Fibroblast of lung (primary cell): ENCODE measurements around the gene RNASE7. TPM values are rescaled to one million over a fixed set of nuclear protein-coding genes. Genes with fewer than 3 reads are reported as not detected.

Experiments used
- DNase-seq, 2 donors: peaks; one replicate each; pipeline versions ENCODE4 v3.0.0 to v3.0.0-alpha.2; 2010; ENCODE audit warnings: low read depth in 2 of 2
- H2AFZ ChIP-seq: 2 replicates; pipeline ENCODE4 v1.5.1; 2012; ENCODE audit warnings: low read length, control low read depth, inconsistent platforms
- H3K27ac ChIP-seq: 2 replicates; pipeline ENCODE4 v1.5.1; 2011; ENCODE audit warnings: low read length, control low read depth; ENCODE audit not compliant: insufficient read depth
- H3K27me3 ChIP-seq: 2 replicates; pipeline ENCODE4 v1.5.1; 2011; ENCODE audit warnings: mild to moderate bottlenecking, low read length; ENCODE audit not compliant: control insufficient read depth, insufficient read depth
- H3K36me3 ChIP-seq: 2 replicates; pipeline ENCODE4 v1.5.1; 2011; ENCODE audit warnings: low read length; ENCODE audit not compliant: control insufficient read depth, insufficient read depth
- H3K4me1 ChIP-seq: 2 replicates; pipeline ENCODE4 v1.5.1; 2011; ENCODE audit warnings: low read length; ENCODE audit not compliant: control insufficient read depth, insufficient read depth; ENCODE audit errors: extremely low read depth
- H3K4me2 ChIP-seq: 2 replicates; pipeline ENCODE4 v1.5.1; 2011; ENCODE audit warnings: low read length, control low read depth; ENCODE audit not compliant: insufficient read depth; ENCODE audit errors: extremely low read depth
- H3K4me3 ChIP-seq, 4 experiments: fragments of 200-600 bp in 1 of 4; sonication (generic) in 1 of 4; replicated peaks in 1 of 4; 2 replicates each; pipeline ENCODE4 v1.5.1; 2011 to 2016; ENCODE audit warnings: low read length in 4 of 4, low read depth in 3 of 4, mild to moderate bottlenecking in 3 of 4, control low read depth in 2 of 4, inconsistent platforms in 1 of 4, mixed read lengths in 1 of 4; ENCODE audit not compliant: insufficient read depth in 1 of 4; ENCODE audit errors: control extremely low read depth in 1 of 4
- H3K79me2 ChIP-seq: 2 replicates; pipeline ENCODE4 v1.5.1; 2012; ENCODE audit warnings: mild to moderate bottlenecking, low read length, inconsistent platforms; ENCODE audit not compliant: control insufficient read depth, insufficient read depth
- H3K9ac ChIP-seq: 2 replicates; pipeline ENCODE4 v1.5.1; 2011; ENCODE audit warnings: mild to moderate bottlenecking, low read length, control low read depth; ENCODE audit not compliant: insufficient read depth
- H3K9me3 ChIP-seq: 2 replicates; pipeline ENCODE4 v1.5.1; 2012; ENCODE audit warnings: low read depth, low read length; ENCODE audit not compliant: control insufficient read depth, insufficient read depth
- H4K20me1 ChIP-seq: 2 replicates; pipeline ENCODE4 v1.5.1; 2011; ENCODE audit warnings: low read length; ENCODE audit not compliant: control insufficient read depth, insufficient read depth; ENCODE audit errors: extremely low read depth
- EZH2 ChIP-seq: IDR thresholded peaks from 2 replicates; pipeline ENCODE4 v1.5.1; 2012; ENCODE audit warnings: low read length, control low read depth, mild to moderate bottlenecking; ENCODE audit errors: missing control alignments
- polyA plus RNA-seq, 2 donors: library from polyadenylated mRNA; depleted of rRNA in 1 of 2; stranded (reverse) in 1 of 2; unstranded in 1 of 2; fragments of >200 nt; gene quantifications; 2 replicates each; pipeline ENCODE4 v1.2.1, GENCODE V29; 2011 to 2012; ENCODE audit warnings: missing spikeins in 1 of 2
- total RNA-seq: library from RNA; depleted of rRNA; stranded (reverse); fragments of >200 nt; gene quantifications from 2 replicates; pipeline ENCODE4 v1.2.1, GENCODE V29; 2014
- TF ChIP-seq, protein P1 (sequence below), 2 donors: IDR thresholded peaks in 1 of 2; conservative IDR thresholded peaks in 1 of 2; 1 replicate in 1 of 2; 2 replicates in 1 of 2; pipeline ENCODE4 v1.5.1; 2011 to 2012; ENCODE audit warnings: low read length in 2 of 2, control low read depth in 1 of 2, inconsistent platforms in 1 of 2, low read depth in 1 of 2, mild to moderate bottlenecking in 1 of 2

RNASE7 gene
- total and polyA plus RNA-seq, 2 donors (not counting 1 experiment from before 2014, with no cell fraction given) = not detected

DNA sequence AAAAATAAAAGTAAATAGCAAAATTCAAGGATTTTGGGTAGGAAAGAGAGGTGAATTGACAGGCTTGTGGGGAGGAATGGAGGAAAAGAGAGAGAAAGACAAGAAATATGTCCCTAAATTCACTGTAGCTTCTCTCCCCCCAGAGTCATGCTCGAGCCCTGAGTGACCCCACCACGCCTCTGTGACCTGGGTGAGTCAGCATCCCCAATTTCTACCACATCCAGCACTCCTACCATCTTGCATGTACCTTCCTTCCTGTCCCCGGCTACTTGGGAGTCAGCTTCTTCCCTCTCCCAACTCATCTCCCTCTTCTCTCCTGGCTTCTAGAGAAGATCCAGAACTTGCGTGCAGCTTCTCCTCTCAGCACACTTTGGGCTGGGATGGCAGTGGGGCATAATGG lies 46.5 kb downstream of the RNASE7 start:
- H3K4me2 ChIP-seq = no peak overlapping the region
- H3K27me3 ChIP-seq = no peaks in the 10 kb centered on the region
- peak overlapping the region; percentile 93 for H3K27ac ChIP-seq
- no peak for DNase-seq
- H3K9me3 ChIP-seq = no peaks in the 10 kb centered on the region
- H3K36me3 ChIP-seq = peaks cover 10% of the 10 kb centered on the region
- H3K4me1 ChIP-seq = peaks cover 11% of the 10 kb centered on the region
- no peak overlapping the region for H3K9ac ChIP-seq
- no peak overlapping the region for H3K4me3 ChIP-seq
- no peaks in the 10 kb centered on the region for H4K20me1 ChIP-seq
- no peaks in the 10 kb centered on the region for H3K79me2 ChIP-seq
- no peak overlapping the region for H2AFZ ChIP-seq
- TF ChIP-seq, protein P1, sequence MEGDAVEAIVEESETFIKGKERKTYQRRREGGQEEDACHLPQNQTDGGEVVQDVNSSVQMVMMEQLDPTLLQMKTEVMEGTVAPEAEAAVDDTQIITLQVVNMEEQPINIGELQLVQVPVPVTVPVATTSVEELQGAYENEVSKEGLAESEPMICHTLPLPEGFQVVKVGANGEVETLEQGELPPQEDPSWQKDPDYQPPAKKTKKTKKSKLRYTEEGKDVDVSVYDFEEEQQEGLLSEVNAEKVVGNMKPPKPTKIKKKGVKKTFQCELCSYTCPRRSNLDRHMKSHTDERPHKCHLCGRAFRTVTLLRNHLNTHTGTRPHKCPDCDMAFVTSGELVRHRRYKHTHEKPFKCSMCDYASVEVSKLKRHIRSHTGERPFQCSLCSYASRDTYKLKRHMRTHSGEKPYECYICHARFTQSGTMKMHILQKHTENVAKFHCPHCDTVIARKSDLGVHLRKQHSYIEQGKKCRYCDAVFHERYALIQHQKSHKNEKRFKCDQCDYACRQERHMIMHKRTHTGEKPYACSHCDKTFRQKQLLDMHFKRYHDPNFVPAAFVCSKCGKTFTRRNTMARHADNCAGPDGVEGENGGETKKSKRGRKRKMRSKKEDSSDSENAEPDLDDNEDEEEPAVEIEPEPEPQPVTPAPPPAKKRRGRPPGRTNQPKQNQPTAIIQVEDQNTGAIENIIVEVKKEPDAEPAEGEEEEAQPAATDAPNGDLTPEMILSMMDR (conservative IDR thresholded peaks at IDR 0.05 in 1 of 2, IDR thresholded peaks at IDR 0.05 in 1 of 2; ENCODE audit: low read depth in 1 of 2, low read length in 2 of 2) = no peak
- no peak for TF ChIP-seq EZH2

GRCh38 chr14:21089271-21089670 lies 47.1 kb downstream of the RNASE7 start:
- DNase-seq = no peak
- Histone ChIP-seq H2AFZ (no peak overlapping the region), H3K27me3 (no peaks in the 10 kb centered on the region), H4K20me1 (no peaks in the 10 kb centered on the region), H3K4me1 (peaks cover 11% of the 10 kb centered on the region), H3K4me3 (no peak overlapping the region), H3K4me2 (no peak overlapping the region), H3K36me3 (peaks cover 10% of the 10 kb centered on the region), H3K27ac (peak overlapping the region; percentile 30), H3K79me2 (no peaks in the 10 kb centered on the region), H3K9me3 (no peaks in the 10 kb centered on the region), H3K9ac (no peak overlapping the region)
- no peak for TF ChIP-seq EZH2
- TF ChIP-seq, protein P1 (conservative IDR thresholded peaks at IDR 0.05 in 1 of 2, IDR thresholded peaks at IDR 0.05 in 1 of 2; ENCODE audit: low read depth in 1 of 2, low read length in 2 of 2) = no peak

- Histone ChIP-seq H2AFZ (no peak overlapping the region), H3K9me3 (no peaks in the 10 kb centered on the region), H4K20me1 (no peaks in the 10 kb centered on the region), H3K9ac (no peak overlapping the region), H3K4me3 (no peak overlapping the region), H3K4me1 (peaks cover 11% of the 10 kb centered on the region), H3K27me3 (no peaks in the 10 kb centered on the region), H3K4me2 (no peak overlapping the region), H3K79me2 (no peaks in the 10 kb centered on the region), H3K36me3 (peaks cover 8% of the 10 kb centered on the region), H3K27ac (no peak overlapping the region)
- DNase-seq = no peak
- TF ChIP-seq, protein P1 (conservative IDR thresholded peaks at IDR 0.05 in 1 of 2, IDR thresholded peaks at IDR 0.05 in 1 of 2; ENCODE audit: low read depth in 1 of 2, low read length in 2 of 2) = no peak
- TF ChIP-seq EZH2 = no peak
These were observed 47.7 kb downstream of the RNASE7 start for GRCh38 chr14:21089877-21090193.
